Activated CD8-positive, alpha-beta memory T cell treated with anti-CD3 and anti-CD28 coated beads, Interleukin-2, amount 50 U/mL, for 4 hours (primary cell): ENCODE measurements around the gene CCDC150.
"Not testable (repeated sequence)": the region's sequence is repeated elsewhere in the genome, so short reads cannot be mapped to it uniquely, and the experiment has no call there.

Experiments
- DNase-seq: peaks from one replicate; pipeline ENCODE4 v3.0.0-alpha.2; 2020

Gene CCDC150

DNA sequence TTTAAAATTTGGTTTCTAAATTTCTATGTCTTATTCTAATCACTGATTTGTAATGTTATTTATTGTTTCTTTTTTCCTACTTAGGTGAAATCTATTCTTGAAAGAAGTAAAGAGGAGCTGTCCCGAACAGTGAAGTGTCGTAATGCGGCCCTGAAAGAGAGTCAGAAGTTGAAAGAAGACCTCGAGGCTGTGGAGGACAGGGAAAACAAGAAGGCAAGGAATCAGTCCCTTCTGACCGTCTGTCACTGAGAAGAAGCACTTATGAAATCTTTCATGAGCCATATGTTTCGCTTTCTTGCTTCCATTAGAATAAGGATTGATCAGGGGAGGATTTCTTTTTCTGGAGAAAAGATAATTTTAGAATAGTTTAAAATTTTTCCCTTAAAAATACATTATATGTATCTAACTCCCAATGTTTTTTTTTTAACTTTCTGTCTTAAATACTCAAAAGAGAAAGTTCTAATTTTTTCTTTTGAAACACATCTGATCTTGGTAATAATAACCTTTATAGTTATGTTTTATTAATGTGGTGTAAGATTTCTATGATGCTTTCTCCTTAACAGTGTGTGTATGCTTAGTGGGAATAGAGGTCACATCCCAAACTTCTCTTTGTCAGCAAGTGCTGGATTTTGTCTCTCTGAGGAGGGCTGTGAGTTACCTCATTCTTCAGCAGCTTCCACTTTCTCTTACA, 79.0 kb downstream of the CCDC150 start:
- DNase-seq = no peak

DNA sequence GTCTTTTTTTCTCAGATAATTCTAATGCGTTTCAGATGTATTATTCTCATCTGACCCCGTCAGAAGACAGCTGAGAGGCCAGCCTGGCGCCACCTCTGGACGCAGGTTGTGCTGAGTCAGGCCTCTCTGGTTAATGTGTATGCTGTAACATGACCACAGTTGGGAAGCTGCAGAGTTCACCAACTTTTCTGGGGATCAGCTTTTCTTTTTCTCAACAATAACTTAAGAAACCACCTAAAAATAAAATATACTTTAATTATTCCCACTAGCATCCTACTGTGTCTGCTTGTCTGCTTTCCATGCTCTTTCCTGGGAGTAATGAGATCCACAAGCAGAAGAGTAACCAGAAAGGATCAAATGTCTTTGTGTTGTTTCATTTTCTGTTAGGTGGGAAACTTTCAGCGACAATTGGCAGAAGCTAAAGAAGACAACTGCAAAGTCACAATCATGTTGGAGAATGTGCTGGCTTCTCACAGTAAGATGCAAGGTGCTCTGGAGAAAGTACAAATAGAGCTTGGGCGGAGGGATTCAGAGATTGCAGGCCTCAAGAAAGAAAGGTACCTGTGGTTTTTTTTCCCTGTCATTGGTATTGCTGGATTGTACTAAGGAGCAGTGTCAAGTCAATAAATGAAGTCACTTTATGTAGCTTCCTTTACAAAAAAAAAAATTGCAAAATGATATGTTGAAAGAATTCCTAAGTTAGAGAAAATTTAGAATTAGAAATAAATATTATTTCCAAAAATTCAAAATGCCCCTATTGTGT, 79.8 kb downstream of the CCDC150 start:
- DNase-seq = no peak

DNA sequence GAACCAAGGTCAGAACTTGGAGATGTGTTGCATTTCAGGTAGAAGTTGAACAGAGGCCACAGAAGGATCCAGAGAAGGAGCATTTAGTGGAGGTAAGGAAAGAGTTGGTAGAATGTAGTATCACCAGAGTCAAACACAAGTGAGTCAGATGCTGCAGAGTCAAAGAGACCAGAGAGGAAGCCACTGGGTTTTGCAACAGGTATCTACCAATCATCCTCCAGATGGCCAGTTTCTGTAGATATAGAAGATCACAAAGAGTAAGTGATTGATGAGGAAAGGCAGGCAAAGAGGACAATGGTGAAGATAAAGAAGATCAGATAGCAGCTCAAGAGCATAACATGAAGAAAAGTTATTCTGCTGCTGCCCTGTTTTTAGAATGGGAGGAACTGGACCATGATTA, 84.1 kb downstream of the CCDC150 start:
- DNase-seq = no peak

DNA sequence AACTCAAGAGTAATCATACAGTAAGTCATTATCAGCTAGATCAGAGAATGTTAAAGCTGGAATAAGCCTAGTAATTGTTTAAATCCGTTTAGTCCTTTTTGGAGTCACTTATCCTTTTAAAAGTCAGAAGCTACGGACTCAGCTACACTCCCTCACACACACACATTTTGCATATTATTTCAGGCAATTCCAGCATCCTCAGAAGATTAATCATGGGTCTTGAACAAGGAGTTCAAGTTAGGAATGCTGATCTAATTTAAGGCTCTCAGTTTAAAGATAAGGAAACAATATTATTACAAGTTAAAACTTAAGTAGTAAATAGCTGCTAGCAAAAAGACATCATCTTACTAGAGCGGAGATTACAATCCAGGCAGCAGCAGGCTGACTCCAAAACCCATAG, 85.7 kb downstream of the CCDC150 start:
- no peak for DNase-seq

DNA sequence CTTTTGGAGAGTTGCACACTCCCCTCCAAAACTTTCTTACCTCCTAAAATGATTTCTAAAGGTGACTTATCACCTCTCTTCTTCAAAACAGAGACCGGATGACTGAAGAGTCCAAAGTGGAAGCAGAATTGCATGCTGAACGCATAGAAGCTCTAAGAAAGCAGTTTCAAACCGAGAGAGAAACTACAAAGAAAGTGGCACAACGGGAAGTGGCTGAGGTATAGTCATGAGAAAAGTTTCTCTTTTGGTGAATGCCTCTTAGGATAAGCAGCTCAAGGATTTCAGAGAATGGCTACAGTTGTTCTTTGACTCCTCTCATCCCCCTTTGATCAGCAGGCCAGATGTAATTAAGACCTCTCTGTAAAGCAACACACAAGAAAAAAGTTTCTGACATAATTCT, 86.4 kb downstream of the CCDC150 start:
- no peak for DNase-seq

DNA sequence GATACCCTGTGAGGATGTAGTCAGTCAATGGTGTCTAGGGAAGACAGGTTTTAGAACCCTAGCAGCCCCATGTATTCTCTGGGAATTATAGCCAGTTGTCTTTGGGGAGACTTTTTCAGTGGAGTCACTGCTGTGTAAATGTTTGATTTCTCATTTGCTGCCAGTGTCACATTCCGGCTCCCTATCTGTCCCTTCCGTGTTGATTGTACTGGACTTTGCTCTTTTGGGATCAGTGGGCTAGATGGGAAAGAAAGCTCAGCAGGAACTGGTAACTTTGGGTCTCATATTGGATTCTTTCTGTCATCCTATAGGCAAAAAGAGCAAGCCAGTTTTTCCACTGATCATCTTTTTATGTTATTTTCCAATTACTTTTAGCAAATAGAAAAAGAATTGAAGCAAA, 89.9 kb downstream of the CCDC150 start:
- DNase-seq = no peak

DNA sequence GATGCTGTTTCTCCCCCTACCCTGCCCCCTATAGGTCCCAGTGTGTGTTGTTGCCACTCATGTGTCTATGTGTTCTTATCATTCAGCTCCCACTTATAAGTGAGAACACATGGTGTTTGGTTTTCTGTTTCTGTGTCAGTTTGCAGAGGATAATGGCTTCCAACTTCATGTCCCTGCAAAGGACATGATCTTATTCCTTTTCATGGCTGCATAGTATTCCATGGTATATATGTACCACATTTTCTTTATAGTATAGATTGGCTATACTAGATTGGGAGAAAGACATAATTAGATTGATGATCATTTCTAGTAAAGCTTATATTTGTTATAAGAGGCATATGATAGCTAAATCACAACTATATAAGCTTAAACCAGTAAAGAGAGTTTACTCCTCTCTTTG, 97.1 kb downstream of the CCDC150 start:
- not testable (repeated sequence) for DNase-seq

DNA sequence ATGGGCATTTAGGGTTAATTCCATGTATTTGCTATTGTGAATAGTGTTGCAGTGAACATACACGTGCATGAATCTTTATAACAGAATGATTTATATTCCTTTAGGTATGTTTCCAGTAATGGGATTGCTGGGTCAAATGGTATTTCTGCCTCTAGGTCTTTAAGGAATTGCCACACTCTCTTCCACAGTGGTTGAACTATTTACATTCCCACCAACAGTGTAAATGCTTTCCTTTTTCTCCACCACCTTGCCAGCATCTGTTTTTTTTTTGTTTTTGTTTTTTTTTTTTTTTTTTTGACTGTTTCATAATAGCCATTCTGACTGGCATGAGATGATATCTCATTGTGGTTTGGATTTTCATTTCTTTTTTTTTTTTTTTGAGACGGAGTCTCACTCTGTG, 97.5 kb downstream of the CCDC150 start:
- DNase-seq = no peak

DNA sequence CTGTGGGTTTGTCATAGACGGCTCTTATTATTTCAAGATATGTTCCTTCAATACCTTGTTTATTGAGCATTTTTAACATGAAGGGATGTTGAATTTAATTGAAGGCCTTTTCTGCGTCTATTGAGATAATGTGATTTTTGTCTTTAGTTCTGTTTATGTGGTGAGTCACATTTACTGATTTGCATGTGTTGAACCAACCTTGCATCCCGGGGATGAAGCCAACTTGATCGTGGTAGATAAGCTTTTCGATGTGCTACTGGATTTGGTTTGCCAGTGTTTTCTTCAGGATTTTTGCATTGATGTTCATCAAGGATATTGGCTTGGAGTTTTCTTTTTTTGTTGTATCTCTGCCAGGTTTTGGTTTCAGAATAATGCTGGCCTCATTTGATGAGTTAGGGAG, 99.5 kb downstream of the CCDC150 start:
- DNase-seq = no peak

DNA sequence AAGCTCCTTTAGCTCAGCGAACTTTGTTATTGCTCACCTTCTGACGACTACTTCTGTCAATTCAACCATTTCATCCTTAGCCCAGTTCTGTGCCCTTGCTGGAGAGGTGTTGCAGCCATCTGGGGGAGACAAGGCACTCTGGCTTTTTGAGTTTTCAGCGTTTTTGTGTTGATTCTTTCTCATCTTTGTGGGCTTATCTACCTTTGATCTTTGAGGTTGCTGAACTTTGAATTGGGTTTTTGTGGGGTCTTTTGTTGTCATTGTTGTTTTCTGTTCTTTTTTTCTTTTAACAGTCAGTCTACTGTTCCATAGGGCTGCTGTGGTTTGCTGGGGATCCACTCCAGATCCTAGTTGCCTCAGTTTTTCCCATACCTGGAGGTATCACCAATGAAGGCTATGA, 102.7 kb downstream of the CCDC150 start:
- DNase-seq = no peak

DNA sequence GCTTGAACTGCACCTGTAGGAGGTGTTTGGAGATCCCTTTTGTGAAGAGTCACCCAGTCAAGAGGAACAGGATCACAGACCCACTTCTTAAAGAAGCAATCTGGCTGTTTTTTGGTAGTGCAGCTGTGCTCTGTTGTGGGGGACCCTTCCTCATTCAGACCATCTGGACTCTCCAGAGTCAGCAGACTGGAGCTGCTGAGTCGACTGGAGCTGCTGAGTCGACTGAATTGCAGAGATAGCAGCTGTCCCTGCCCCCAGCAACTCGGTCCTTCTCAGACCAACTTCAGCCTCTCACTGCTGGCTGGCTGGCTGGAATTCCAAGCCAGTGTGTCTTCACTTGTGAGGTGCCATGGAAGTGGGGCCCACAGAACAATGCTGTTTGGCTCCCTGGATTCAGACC, 103.2 kb downstream of the CCDC150 start:
- no peak for DNase-seq

DNA sequence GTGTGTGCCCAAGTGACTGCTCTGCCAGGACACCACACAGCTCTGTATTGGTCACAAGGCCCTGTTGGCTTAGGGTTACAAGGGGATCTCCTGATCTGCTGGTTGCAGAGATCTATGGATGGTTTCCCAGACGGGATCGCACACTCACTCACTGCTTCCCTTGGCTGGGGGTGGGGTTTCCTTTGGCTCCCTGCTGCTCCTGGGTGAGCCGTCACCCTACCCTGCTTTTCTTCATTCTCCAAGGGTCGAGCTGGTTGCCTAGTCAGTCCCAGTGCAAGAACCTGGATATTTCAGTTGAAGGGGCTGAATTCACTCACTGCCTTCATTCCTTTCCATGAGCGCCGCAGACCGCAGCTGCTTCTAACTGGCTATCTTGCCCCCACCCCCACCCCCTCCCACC, 103.7 kb downstream of the CCDC150 start:
- DNase-seq = no peak

DNA sequence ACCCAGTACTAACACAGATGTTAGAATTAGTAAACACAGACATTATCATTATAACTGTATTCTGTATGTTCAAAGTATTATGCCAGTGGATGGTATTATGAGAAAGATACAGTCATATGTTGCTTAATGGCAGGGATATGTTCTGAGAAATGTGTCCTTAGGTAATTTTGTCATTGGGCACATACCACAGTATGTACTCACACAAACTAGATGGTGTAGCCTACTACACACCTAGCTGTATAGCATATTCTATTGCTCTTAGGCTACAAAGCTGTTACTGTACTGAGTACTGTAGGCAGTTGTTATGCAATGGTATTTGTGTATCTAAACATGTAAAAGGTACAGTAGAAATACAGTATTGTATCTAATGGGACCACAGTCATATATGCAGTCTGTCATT, 106.2 kb downstream of the CCDC150 start:
- DNase-seq = no peak

DNA sequence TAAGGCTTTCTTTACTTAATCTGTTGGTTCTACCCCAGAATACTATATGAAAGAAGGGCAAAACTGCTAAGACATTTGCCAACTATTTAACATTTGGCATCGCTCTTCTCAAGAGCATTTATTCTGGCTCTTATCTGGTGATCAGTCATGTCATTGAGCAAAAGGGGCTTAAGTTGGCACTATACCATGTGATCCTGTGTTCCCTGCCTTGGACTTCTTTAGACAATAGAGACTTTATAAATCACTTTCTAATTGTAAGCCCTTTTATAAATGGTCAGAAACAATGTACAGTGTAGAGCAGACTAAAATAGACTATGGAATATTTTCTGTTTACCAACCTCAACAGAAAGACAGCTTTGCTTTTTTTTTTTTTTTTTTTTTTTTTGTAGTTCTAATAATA, 107.9 kb downstream of the CCDC150 start:
- no peak for DNase-seq

DNA sequence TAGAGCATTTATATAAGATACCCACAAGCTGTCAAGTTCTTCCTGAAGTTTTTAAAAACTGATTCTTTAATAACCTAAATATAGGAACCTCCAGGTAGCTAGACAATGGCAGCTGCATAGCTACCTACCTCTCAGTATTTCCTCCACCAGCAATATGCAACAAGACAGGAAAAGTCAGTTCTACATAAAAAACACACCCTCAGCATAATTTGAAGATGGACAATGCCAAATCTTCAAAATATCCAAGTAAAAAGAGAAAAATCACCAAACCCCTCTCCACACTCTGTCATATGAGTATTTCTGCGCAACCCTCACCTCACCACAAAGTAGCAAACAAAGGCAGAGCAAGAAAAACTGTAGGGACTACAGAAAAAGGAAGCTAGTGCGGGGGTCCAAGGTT, 108.6 kb downstream of the CCDC150 start:
- no peak for DNase-seq

DNA sequence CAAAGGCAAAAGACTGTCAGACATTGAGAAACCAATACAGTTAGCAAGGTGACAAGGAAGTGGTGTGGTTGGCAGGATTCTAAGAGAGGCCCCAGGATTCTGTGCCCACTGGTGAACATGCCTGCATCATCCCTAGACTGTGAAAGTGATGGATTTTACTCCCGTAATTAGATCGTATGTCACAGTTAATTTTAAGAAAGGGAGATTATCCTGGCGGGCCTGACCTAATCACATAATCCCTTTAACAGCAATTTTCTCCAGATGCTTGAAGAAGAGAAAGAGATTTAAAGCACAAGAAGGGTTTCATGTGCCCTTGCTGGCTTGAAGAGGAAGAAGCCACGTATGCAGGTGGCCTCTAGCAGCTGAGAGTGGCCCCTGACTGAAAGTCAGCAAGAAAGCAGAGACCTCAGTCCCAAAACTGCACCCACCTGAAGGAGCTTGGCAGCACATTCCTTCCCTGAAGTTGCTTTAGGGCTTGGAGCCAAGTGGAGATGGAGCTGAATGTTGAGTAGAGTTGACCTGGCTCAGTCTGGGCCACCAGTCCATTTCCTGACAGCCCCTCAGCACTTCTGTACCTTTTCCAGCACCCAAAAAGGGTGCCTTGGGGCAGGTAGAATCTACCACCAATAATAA, 110.9 kb downstream of the CCDC150 start:
- DNase-seq = no peak

DNA sequence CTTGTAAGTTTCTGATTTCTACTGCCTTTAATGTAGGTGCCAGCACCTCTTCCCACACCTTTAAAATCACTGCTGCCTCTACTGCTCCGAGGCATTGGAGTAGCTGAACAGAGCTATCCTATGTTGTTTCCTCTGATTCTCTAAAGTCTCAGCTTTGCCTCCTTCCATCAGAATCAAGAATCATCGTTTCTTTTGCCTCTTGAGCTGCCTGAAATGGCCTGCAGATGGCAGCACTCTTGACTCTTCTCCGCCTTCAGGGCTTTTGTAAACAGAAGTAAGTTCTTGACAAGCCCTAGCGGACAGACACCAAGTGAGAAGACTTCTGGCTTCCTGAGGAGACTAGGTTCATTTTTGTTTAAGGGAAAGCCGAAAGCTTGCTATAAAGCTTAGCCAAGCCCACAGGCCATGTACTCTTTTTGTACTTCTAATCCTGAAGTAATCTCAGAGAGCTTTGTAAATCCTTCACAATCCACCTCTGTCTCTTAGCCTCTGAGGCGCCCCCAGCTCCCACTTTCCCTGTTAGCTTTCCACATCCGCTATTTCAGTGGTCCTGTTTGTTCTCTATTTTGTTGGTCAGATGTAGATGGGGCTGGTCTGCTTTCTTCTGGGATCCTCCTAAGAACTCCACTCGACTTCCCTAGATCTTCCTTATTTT, 111.6 kb downstream of the CCDC150 start:
- DNase-seq = peak; percentile 59

DNA sequence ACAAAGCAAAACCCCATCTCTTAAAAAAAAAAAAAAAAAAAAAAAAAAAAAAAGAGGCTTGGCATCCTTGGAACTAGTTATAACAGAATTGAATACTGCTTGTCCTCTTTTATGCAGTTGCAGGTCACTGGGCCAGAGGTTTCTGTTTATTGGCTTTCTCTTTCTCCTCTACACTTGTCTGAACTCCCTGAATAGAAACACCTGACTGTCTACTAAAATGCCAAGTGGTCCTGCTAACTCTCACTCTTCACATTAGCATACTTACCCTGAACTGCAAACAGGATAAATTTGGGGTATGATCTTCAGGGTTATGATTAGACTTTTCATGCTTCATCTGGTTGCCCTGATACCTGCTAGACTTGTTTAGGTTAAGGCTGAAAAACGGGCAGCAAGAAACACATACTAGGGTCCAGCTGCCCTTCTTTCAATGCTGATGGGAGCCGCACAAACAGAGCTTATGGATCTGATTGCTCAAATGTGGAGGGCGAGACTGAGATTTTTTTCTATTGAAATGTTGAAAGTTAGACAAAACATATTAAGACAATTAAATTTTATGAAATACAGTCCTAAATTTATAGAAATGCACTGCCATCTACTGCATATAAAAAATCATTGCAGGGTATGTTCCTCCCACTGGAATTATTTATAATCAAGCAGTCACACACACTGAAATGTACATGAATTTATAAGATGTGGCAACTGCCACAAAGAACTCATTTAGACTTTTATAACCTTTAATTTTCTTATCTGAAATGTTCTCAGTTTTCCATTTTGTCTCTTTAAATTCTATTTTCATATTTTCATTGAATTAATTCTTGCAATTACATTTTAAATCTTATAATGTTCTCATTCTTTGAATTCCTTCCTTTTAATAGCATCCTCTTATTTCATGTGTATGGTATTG, 119.2 kb downstream of the CCDC150 start:
- DNase-seq = no peak

DNA sequence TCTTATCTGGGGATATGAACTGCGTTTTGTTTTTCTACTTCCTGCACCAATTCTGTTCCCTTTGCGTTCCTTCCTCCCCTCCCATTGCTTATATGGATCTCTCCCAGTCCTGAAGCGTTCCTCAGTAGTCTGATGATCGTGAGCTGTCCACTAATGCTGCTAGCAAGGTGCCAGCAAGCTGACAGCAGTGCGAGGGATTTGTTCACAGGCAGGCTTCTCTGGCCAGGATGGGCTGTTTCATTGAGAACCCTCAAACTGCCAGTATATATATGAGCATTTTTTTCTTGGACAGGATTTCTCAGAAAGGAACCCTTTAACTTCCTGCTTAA, 119.8 kb downstream of the CCDC150 start:
- no peak for DNase-seq

DNA sequence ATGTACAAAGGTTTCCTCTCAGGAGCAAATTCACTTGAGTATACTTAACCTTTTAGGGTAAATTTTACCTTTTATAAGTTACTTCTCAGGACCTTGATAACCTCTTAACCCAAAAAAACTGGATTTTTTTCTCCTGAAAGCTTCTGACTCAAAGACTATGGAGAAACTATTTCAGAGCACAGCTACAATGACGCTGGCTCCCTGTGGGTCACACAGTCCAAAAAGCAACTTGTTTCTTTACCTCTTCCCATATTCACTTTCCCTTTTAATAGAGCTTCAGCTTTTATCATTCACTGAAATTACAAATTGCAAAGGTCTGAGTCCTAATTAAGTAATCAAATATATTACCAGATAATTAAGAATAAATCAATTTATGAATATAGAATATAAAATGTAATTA, 127.6 kb downstream of the CCDC150 start:
- DNase-seq = no peak
